NB4 (cell line): Measurements from ENCODE around the gene C2orf92.

Experiments used
- POLR2A ChIP-seq: IDR thresholded peaks from 2 replicates; pipeline ENCODE4 v1.6.1; 2011; ENCODE audit warnings: mild to moderate bottlenecking; ENCODE audit not compliant: insufficient read length; ENCODE audit errors: extremely low read depth
- TF ChIP-seq, protein P1 (sequence below): IDR thresholded peaks from one replicate; pipeline ENCODE4 v1.5.1; 2012; ENCODE audit warnings: low read depth, low read length

DNA sequence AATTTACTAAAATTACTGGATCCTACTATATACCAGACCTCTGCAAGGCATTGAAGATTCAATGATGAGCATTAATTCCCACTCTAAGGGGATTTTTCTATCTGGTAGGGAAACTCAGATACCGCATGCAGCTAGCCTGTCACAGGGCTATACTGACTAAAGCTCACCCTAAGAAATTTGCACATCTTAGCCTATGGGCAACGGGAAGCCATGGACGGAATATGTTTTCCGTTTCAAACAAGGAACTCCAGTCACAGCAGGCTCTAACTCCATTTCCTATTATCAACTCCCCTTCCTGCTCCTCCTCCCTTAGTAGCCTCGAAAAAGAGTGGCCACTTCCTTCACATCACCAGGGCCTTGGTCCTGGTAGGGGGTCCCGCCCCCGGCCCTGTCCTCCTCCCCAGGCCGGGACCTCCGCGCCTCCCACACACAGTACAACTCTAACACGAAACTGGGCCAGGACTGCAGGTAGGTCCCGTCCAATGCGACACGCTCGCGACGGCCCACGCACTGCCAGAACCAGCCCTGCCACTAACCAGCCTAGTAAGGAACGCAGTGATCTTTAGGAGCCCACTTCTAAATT lies 24.3 kb upstream of the C2orf92 start:
- TF ChIP-seq POLR2A, result no peak
- TF ChIP-seq, protein P1, sequence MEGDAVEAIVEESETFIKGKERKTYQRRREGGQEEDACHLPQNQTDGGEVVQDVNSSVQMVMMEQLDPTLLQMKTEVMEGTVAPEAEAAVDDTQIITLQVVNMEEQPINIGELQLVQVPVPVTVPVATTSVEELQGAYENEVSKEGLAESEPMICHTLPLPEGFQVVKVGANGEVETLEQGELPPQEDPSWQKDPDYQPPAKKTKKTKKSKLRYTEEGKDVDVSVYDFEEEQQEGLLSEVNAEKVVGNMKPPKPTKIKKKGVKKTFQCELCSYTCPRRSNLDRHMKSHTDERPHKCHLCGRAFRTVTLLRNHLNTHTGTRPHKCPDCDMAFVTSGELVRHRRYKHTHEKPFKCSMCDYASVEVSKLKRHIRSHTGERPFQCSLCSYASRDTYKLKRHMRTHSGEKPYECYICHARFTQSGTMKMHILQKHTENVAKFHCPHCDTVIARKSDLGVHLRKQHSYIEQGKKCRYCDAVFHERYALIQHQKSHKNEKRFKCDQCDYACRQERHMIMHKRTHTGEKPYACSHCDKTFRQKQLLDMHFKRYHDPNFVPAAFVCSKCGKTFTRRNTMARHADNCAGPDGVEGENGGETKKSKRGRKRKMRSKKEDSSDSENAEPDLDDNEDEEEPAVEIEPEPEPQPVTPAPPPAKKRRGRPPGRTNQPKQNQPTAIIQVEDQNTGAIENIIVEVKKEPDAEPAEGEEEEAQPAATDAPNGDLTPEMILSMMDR, result no peak
